ENCODE results near the gene UVSSA. TPM values are rescaled to one million over a fixed set of nuclear protein-coding genes. Genes with fewer than 3 reads are reported as not detected.

Gene UVSSA
- total and polyA plus RNA-seq, 9 of the 15 experiments (the other 6 are each of a cell fraction or from before 2014, with no cell fraction given): 0.21 to 14.6 (median 3.3) TPM

DNA sequence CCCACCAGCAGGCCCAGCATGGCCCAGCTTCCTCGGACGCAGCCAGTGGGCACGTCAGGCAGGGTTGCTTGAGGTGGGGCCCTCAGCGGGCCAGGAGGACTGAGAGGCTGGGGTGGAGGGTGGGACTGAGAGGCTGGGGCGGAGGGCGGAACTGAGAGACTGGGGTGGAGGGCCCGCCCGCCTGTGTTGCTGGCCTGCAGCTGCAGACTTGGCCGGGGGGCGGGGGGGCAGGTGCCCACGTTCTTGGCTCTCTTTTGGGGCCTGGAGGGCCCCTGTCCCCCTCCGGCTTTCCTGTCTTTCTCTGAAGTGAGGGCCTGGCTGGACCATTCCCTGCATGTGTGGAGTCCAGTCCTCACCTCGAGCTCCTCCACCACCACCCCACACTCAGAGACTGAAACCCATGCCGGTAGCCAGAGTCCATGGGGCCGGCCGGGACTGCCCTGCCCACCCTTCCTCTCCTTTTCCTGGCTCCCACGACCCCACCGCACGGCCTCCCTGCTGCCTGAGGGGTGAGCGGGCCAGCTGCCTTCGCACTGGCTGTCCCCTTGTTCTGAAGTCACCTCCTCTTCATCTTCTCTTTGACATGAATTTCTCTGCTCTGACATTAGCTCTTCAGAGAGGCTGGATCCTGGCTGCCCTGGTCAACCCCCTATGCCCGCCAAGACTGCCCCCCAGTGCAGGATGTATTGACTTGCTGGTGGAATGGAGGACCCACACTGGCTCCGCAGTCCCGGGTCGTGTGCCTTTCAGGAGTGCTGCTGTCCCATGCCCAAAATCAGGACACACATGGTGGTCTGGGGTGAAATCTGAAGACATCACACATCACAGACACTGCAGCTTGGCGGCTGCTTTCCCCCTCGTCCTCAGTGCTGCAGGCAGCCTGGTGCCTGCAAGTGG is 69.3 kb downstream of the UVSSA start:
- H3K4me1 ChIP-seq (replicated peaks in 1 of 2; ENCODE audit: control insufficient read depth in 2 of 2, insufficient read depth in 2 of 2, low read length in 2 of 2): peaks cover 6 to 35% of the 10 kb centered on the region in 2 experiments; a peak in 4 of 5 replicates
- peak; percentile 14 for ATAC-seq
- intact Hi-C loops (cut with micrococcal nuclease): no loop called here
- DNase-seq (ENCODE audit: extremely low read depth in 1 of 4, low spot score in 3 of 4): peak in 1 of 4 experiments; percentile 37
- H3K9me3 ChIP-seq (replicated peaks; ENCODE audit: control insufficient read depth, insufficient read depth, low read depth, low read length): no peaks in the 10 kb centered on the region
- BruUV-seq (replicated peaks): no TSS peak
- H3K9ac ChIP-seq (ENCODE audit: insufficient read depth in 1 of 2, low read depth in 2 of 2, low read length in 2 of 2): peak overlapping the region in 1 of 2 experiments; percentile 81; a peak in 2 of 4 replicates
- TF ChIP-seq ZKSCAN1 (IDR thresholded peaks at IDR 0.05; ENCODE audit: low read depth, low read length) (no peak), PCBP1 (IDR thresholded peaks at IDR 0.05; ENCODE audit: low read depth, low read length, poor library complexity, severe bottlenecking) (peak; percentile 27), PRMT5 (CRISPR knock-in tag; IDR thresholded peaks at IDR 0.05) (no peak)
- TF ChIP-seq, protein P1, sequence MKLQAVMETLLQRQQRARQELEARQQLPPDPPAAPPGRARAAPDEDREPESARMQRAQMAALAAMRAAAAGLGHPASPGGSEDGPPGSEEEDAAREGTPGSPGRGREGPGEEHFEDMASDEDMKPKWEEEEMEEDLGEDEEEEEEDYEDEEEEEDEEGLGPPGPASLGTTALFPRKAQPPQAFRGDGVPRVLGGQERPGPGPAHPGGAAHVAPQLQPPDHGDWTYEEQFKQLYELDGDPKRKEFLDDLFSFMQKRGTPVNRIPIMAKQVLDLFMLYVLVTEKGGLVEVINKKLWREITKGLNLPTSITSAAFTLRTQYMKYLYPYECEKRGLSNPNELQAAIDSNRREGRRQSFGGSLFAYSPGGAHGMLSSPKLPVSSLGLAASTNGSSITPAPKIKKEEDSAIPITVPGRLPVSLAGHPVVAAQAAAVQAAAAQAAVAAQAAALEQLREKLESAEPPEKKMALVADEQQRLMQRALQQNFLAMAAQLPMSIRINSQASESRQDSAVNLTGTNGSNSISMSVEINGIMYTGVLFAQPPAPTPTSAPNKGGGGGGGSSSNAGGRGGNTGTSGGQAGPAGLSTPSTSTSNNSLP (IDR thresholded peaks at IDR 0.05; ENCODE audit: borderline replicate concordance, low read depth, low read length): no peak
- TF ChIP-seq, protein P2, sequence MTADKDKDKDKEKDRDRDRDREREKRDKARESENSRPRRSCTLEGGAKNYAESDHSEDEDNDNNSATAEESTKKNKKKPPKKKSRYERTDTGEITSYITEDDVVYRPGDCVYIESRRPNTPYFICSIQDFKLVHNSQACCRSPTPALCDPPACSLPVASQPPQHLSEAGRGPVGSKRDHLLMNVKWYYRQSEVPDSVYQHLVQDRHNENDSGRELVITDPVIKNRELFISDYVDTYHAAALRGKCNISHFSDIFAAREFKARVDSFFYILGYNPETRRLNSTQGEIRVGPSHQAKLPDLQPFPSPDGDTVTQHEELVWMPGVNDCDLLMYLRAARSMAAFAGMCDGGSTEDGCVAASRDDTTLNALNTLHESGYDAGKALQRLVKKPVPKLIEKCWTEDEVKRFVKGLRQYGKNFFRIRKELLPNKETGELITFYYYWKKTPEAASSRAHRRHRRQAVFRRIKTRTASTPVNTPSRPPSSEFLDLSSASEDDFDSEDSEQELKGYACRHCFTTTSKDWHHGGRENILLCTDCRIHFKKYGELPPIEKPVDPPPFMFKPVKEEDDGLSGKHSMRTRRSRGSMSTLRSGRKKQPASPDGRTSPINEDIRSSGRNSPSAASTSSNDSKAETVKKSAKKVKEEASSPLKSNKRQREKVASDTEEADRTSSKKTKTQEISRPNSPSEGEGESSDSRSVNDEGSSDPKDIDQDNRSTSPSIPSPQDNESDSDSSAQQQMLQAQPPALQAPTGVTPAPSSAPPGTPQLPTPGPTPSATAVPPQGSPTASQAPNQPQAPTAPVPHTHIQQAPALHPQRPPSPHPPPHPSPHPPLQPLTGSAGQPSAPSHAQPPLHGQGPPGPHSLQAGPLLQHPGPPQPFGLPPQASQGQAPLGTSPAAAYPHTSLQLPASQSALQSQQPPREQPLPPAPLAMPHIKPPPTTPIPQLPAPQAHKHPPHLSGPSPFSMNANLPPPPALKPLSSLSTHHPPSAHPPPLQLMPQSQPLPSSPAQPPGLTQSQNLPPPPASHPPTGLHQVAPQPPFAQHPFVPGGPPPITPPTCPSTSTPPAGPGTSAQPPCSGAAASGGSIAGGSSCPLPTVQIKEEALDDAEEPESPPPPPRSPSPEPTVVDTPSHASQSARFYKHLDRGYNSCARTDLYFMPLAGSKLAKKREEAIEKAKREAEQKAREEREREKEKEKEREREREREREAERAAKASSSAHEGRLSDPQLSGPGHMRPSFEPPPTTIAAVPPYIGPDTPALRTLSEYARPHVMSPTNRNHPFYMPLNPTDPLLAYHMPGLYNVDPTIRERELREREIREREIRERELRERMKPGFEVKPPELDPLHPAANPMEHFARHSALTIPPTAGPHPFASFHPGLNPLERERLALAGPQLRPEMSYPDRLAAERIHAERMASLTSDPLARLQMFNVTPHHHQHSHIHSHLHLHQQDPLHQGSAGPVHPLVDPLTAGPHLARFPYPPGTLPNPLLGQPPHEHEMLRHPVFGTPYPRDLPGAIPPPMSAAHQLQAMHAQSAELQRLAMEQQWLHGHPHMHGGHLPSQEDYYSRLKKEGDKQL (CRISPR knock-in tag; IDR thresholded peaks at IDR 0.05; ENCODE audit: borderline replicate concordance): no peak
- no peak overlapping the region for H3K4me3 ChIP-seq
- FAIRE-seq: no peak
- H3K9me1 ChIP-seq (ENCODE audit: control insufficient read depth, insufficient read depth, low read length): peaks cover 2% of the 10 kb centered on the region
- no peak overlapping the region for H3K27ac ChIP-seq (ENCODE audit: extremely low read depth, low read depth, low read length)
- WGBS (ENCODE audit: insufficient coverage, low coverage, missing lambda C conversion rate): 35% methylated on average over 14 of the region's 27 CpGs
- peaks cover 3 to 41% of the 10 kb centered on the region in 2 experiments; a peak in 3 of 5 replicates for H3K27me3 ChIP-seq (ENCODE audit: control insufficient read depth in 2 of 2, insufficient read depth in 2 of 2, low read length in 2 of 2)
- CTCF ChIA-PET (ENCODE audit: low intra/inter-chr PET ratio): no interaction called here
- H3K4me2 ChIP-seq (ENCODE audit: insufficient read depth, low read length): no peak overlapping the region
- H3K79me2 ChIP-seq (ENCODE audit: control insufficient read depth, insufficient read depth, low read length): no peaks in the 10 kb centered on the region
- no peaks in the 10 kb centered on the region; the same call in 1 of the 2 replicates for H4K20me1 ChIP-seq (replicated peaks; ENCODE audit: control insufficient read depth, insufficient read depth, low read length)
- H3K36me3 ChIP-seq (ENCODE audit: control insufficient read depth, insufficient read depth, low read length): no peaks in the 10 kb centered on the region
- H2AFZ ChIP-seq (ENCODE audit: low read depth, low read length): no peak overlapping the region
- in situ Hi-C loops (cut with MboI): no loop called here
- POLR2A ChIA-PET: interaction anchor here (0.6 to 1.6 kb wide), 5 partner anchors 9 to 264 kb away, joined by 3 to 4 read pairs (median 3); no protein-coding TSS in a partner anchor

Data from K562 (cell line).